HUDEP-2 (cell line): ENCODE data around the gene TBX2.

ENCODE experiments used
- DNase-seq, 76 experiments: peaks; one replicate each; lab custom pipeline; 2025; ENCODE audit not compliant: unreplicated experiment in 76 of 76; lab: John Stamatoyannopoulos, UW

Gene TBX2

DNA sequence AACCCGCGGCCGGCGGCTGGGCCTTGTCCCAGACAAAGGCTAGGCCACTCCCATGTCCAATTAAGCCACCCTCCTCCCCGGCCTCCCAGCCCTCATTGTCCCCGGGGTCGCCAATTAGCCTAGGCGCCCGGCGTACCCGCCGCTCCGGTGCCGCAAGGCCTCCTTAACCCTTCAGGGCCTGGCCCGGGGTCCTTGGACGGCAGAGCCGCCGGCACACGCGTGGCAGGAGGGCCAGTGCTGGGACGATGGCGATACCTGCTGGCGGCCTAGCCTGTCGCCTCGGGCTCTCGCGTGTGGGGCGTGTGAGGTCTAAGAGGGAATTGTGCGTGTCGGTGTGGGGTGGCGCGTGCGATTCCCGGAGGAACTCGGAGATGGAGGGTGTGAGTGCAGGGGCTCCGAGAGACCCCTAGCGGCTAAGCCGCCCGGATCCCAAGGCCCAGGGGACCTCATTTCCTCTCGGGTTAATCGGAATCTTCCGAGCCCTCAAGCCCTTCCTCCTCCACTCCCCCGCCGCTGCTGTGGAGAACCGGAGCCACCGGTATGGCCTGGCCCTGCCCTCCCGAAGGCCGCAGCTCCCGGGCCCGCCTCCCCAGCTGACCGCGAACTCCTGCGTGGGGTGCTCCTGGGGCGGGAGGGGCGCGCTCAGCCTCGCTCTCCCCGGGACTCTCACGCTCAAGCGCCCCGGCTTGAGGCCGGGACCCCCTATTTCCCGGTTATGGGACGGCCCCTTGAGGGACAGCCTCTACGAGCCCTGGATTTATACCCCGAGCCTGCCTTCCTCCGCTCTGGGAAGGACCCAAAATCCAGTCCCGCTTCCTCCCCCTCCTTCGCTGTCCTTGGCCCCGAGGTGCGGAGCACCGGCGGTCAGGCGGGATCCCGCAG, 11.9 kb downstream of the TBX2 start:
- DNase-seq: peak in 3 of 76 experiments; percentile 11 to 59 (median 48)

GRCh38 chr17:61412143-61412859, 12.7 kb downstream of the TBX2 start:
- peak in 48 of 76 experiments; percentile 3 to 68 (median 44) for DNase-seq

DNA sequence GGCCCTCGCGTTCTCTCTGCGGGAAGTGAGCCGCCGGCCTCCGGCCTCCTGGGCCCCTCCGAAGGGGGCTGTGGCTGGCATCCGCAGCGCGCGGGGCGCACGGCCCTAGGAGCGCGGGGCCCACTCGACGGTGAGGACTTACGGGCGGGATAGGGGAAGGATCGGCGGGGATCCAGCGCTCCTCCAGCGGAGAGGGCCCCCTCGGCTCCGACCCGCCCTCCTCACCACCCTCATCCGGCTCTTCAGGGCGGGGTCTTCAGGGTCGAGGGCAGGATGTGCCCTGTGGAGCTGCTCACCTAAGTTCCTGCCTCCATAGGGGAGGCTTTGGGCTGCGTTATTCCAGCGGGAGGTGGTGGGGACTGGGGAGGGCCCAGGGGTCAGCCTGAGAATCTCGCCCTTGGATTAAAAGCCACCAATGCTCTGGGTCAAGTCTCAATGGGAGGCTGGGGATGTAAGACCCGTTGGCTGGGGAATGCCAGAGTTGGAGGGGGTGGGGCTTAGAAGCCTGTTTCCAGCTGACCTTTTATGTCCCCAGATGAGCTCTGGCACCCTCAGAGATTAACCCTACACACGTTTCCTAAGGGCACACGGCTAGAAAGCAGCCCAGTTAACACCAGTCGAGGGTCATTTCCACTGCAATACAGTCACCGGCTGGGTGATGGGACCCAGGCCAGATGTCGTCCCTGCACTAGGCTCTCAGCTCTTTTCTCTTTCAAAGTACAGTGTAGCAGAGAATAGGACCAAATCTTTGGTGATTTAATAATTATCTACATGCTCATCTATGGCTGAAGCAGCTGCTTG, 13.4 kb downstream of the TBX2 start:
- no peak for DNase-seq

GRCh38 chr17:61413661-61414126, 14.1 kb downstream of the TBX2 start:
- DNase-seq: no peak

DNA sequence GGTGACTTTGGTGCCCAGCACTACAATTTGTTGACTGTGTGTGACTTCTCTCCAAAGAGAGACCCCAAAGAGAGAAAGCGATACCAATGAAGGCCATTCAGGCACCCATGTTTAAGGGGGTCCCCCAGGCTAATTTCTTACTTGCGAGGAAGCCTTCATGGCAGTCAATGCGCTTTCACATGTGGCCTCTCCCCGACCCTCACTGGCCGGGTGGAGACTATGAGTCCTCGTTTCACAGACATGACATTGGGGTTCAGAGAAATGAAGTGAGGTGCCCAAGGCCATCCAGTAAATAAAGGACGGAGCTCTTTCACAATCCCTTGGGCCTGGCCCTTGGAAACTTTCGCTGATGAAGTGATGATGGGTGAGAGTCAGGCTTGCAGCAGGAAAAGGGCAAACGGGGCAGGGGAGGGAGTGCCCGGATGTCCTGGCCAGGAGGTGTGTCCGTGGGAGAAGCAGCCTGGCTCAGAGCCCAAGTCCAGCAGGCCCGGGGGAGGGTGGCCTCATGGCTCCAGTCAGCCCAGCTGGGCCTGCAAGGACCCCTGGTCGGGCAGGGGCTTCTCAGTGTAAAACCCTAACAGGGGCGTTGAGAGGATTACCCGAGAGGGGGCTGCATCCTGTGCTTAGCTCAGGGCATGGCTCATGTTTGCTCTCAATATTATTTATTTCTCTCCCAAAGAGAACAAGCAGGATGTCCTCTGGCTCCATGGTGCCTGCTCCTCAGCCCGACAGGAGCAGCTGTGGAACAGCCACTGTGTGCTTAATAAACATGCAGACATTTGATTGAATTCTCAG, 14.7 kb downstream of the TBX2 start:
- no peak for DNase-seq

- DNase-seq: no peak
Measured at GRCh38 chr17:61414936-61415251, 15.3 kb downstream of the TBX2 start.

DNA sequence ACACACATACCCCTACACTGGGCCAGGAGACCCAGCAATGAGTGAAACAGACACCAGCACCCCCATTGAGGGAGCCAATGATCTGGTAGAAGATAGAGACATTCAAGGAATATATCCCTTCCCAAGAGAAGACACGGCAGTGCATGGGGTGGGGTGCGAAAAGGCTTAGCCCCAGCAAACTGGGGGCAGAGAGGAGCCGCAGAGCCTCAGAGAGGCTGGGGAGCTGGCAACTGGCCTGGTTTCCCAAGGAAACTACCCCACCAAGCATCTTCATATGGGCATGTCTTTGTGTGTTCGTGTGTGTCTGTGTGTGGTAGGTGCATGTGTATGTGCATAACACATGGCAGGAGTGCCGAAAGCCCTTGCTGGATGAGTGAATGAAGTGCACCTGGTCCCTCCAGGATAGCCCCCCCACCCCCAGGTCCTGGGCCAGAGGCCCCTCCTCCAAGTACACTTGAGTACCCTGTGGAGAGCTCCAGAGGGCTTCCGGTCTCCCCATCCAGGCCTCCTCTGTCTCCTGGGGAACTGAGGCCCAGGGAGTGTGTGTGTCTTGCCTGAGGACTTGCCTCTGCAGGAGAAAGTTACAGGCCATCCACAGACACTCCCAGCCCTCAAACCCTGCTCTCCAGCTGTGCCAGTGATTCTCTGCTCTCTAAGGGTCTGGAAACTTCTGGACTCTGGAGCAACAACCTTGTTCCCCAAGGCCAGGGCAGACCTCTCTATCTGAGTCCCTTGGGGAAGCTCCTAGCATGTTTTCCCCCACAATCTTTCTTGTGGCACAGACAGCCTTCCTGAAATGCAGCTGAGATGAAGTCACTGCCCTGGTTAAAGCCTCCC, 15.9 kb downstream of the TBX2 start:
- no peak for DNase-seq

DNA sequence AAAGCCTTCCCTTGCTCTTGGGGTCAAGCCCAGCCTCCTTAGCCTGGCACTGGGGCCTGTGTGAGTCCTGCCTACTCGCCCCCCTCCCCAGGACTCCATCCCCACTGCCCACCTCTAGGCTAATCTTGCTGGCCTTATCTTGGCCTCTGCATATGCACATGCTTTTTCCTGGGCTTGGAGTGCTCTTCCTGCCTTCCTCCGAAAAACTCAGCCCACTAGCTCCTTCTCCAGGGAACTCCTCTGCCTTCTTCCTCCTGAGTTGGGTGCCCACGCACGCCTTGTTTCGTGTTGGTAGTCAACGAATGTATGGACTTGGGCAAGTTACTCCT, 16.5 kb downstream of the TBX2 start:
- DNase-seq: no peak

- peak in 65 of 76 experiments; percentile 9 to 79 (median 52) for DNase-seq
Measured at GRCh38 chr17:61416540-61417363, 17.1 kb downstream of the TBX2 start.

DNA sequence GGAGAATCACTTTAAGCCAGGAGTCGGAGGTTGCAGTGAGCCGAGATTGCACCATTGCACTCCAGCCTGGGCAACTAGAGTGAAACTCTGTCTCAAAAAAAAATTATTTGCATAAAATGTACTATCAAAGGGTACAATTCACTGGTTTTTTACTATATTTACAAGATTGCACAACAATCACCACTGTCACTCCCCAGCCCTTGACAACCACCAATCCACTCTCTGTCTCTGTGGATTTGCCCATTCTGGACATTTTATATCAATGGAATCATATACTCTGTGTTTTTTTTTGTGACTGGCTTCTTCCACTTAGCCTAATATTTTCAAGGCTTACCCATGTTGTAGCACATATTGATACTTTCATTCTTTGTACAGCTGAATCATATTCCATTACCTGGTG, 18.8 kb downstream of the TBX2 start:
- no peak for DNase-seq

- no peak for DNase-seq
Measured at GRCh38 chr17:61419496-61420046, 19.9 kb downstream of the TBX2 start.

GRCh38 chr17:61420052-61420451, 20.4 kb downstream of the TBX2 start:
- DNase-seq: no peak

GRCh38 chr17:61420745-61421398, 21.2 kb downstream of the TBX2 start:
- no peak for DNase-seq

- DNase-seq: no peak
Measured at GRCh38 chr17:61421460-61421859, 21.8 kb downstream of the TBX2 start.

- no peak for DNase-seq
Measured at GRCh38 chr17:61422116-61422799, 22.6 kb downstream of the TBX2 start.

- DNase-seq: no peak
Measured at GRCh38 chr17:61422869-61423268, 23.2 kb downstream of the TBX2 start.

DNA sequence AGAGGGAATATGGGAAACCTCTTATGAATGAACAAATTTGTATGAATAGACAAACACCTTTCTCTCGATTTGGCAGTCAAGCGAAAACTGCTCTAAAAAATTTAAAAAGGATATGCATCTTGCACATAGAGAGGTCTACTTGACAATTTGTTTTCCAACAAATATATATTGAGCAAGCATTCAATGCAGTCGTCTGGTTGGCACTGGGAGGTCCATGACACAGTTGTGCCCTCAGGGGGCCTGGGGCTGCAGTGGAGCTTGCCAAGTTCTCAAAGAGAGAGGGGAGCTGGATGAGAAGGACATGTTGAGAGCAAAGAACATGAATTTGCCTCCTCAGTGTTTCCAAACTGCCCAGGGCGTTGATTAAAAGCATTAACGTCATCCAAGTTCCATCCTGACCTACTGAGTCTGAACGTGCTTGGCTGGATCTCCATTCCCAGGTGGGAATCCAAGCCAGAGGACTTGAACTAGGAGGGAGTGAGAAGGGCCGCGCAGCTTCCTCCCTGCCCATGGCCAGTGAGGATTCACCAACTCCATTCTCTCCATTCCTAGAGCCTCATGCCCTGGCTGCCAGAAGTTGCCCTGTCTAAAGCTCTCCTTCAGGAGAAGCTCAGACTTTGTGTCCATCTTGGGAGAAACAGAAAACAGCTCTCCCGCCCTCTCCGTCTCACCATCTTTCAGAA, 24.5 kb downstream of the TBX2 start:
- DNase-seq: no peak
